ENCODE data around the gene TMIGD3.

TMIGD3 gene

GRCh38 chr1:111462370-111463028 lies 40.9 kb downstream of the TMIGD3 start:
- no peak overlapping the region for H3K4me3 ChIP-seq (ENCODE audit: insufficient read depth in 1 of 2, low read depth in 1 of 2, low read length in 2 of 2)
- H2BK5ac ChIP-seq (ENCODE audit: low read depth, low read length, poor library complexity, severe bottlenecking), result no peak overlapping the region
- no peak overlapping the region for H3K9ac ChIP-seq (ENCODE audit: low read length)
- H4K91ac ChIP-seq (ENCODE audit: low read length), result no peak overlapping the region
- H2BK15ac ChIP-seq (ENCODE audit: low read depth, poor library complexity, severe bottlenecking), result no peak overlapping the region
- no peak overlapping the region for H4K8ac ChIP-seq (ENCODE audit: low read length)
- peaks cover 8% of the 10 kb centered on the region for H3K79me1 ChIP-seq (replicated peaks; ENCODE audit: low read length, poor library complexity, severe bottlenecking)
- H3K4me2 ChIP-seq (ENCODE audit: low read length, poor library complexity, severe bottlenecking), result no peak overlapping the region
- no peak for DNase-seq
- 75% methylated on average over 1 of the region's 4 CpGs for WGBS
- H3K27me3 ChIP-seq (ENCODE audit: control insufficient read depth in 1 of 2, insufficient read depth in 1 of 2, low read length in 2 of 2), result no peaks in the 10 kb centered on the region
- peaks cover 6 to 63% of the 10 kb centered on the region in 2 experiments for H3K36me3 ChIP-seq (ENCODE audit: control insufficient read depth in 1 of 2, insufficient read depth in 2 of 2, low read depth in 1 of 2, low read length in 2 of 2)
- H3K23ac ChIP-seq (ENCODE audit: low read length in 2 of 2), result no peak overlapping the region
- no peak overlapping the region for H2AFZ ChIP-seq (ENCODE audit: low read depth, low read length)
- no peak overlapping the region for H2BK120ac ChIP-seq (ENCODE audit: low read depth, low read length)
- H3K27ac ChIP-seq (ENCODE audit: low read length, poor library complexity, severe bottlenecking), result peak overlapping the region; percentile 72
- no peak overlapping the region for H3K18ac ChIP-seq (ENCODE audit: low read depth in 1 of 2, low read length in 2 of 2)
- no peak overlapping the region for H2AK5ac ChIP-seq (ENCODE audit: low read length, severe bottlenecking)
- no peak overlapping the region for H3K14ac ChIP-seq (ENCODE audit: low read length in 2 of 2)
- H3K4me1 ChIP-seq (ENCODE audit: control insufficient read depth, insufficient read depth, low read depth, low read length), result no peaks in the 10 kb centered on the region
- no peak overlapping the region for H2BK12ac ChIP-seq (ENCODE audit: low read length in 2 of 2)
- H3K9me3 ChIP-seq (ENCODE audit: control insufficient read depth, low read length), result no peaks in the 10 kb centered on the region
- no peak overlapping the region for H3K4ac ChIP-seq (ENCODE audit: low read depth in 1 of 2, low read length in 2 of 2)

GRCh38 chr1:111461765-111462164 lies 41.7 kb downstream of the TMIGD3 start:
- H3K9ac ChIP-seq (ENCODE audit: low read length), result no peak overlapping the region
- no peak overlapping the region for H3K18ac ChIP-seq (ENCODE audit: low read depth in 1 of 2, low read length in 2 of 2)
- no peak overlapping the region for H3K4me3 ChIP-seq (ENCODE audit: insufficient read depth in 1 of 2, low read depth in 1 of 2, low read length in 2 of 2)
- H2BK120ac ChIP-seq (ENCODE audit: low read depth, low read length), result no peak overlapping the region
- no peak overlapping the region for H2BK5ac ChIP-seq (ENCODE audit: low read depth, low read length, poor library complexity, severe bottlenecking)
- no peaks in the 10 kb centered on the region for H3K9me3 ChIP-seq (ENCODE audit: control insufficient read depth, low read length)
- H2BK12ac ChIP-seq (ENCODE audit: low read length in 2 of 2), result no peak overlapping the region
- no peak overlapping the region for H3K4me2 ChIP-seq (ENCODE audit: low read length, poor library complexity, severe bottlenecking)
- no peak overlapping the region for H2AK5ac ChIP-seq (ENCODE audit: low read length, severe bottlenecking)
- no peak overlapping the region for H4K8ac ChIP-seq (ENCODE audit: low read length)
- DNase-seq, result no peak
- no peak overlapping the region for H3K4ac ChIP-seq (ENCODE audit: low read depth in 1 of 2, low read length in 2 of 2)
- no peak overlapping the region for H3K23ac ChIP-seq (ENCODE audit: low read length in 2 of 2)
- H3K36me3 ChIP-seq (ENCODE audit: control insufficient read depth in 1 of 2, insufficient read depth in 2 of 2, low read depth in 1 of 2, low read length in 2 of 2), result peaks cover 9 to 71% of the 10 kb centered on the region in 2 experiments
- peaks cover 10% of the 10 kb centered on the region for H3K79me1 ChIP-seq (replicated peaks; ENCODE audit: low read length, poor library complexity, severe bottlenecking)
- no peaks in the 10 kb centered on the region for H3K4me1 ChIP-seq (ENCODE audit: control insufficient read depth, insufficient read depth, low read depth, low read length)
- peak overlapping the region; percentile 26 for H3K27ac ChIP-seq (ENCODE audit: low read length, poor library complexity, severe bottlenecking)
- no peak overlapping the region for H4K91ac ChIP-seq (ENCODE audit: low read length)
- H2AFZ ChIP-seq (ENCODE audit: low read depth, low read length), result no peak overlapping the region
- no peak overlapping the region for H3K14ac ChIP-seq (ENCODE audit: low read length in 2 of 2)
- H3K27me3 ChIP-seq (ENCODE audit: control insufficient read depth in 1 of 2, insufficient read depth in 1 of 2, low read length in 2 of 2), result no peaks in the 10 kb centered on the region
- no peak overlapping the region for H2BK15ac ChIP-seq (ENCODE audit: low read depth, poor library complexity, severe bottlenecking)
- WGBS, result 100% methylated on average over 2 of the region's 6 CpGs

GRCh38 chr1:111455642-111456031 lies 47.8 kb downstream of the TMIGD3 start:
- no peak for DNase-seq
- Histone ChIP-seq H3K4me3 (ENCODE audit: insufficient read depth in 1 of 2, low read depth in 1 of 2, low read length in 2 of 2) (no peak overlapping the region), H3K27me3 (ENCODE audit: control insufficient read depth in 1 of 2, insufficient read depth in 1 of 2, low read length in 2 of 2) (no peaks in the 10 kb centered on the region), H3K36me3 (ENCODE audit: control insufficient read depth in 1 of 2, insufficient read depth in 2 of 2, low read depth in 1 of 2, low read length in 2 of 2) (peaks cover 9 to 93% of the 10 kb centered on the region in 2 experiments), H3K79me1 (replicated peaks; ENCODE audit: low read length, poor library complexity, severe bottlenecking) (peaks cover 24% of the 10 kb centered on the region), H3K9ac (ENCODE audit: low read length) (no peak overlapping the region), H2BK120ac (ENCODE audit: low read depth, low read length) (no peak overlapping the region), H4K91ac (ENCODE audit: low read length) (no peak overlapping the region), H3K9me3 (ENCODE audit: control insufficient read depth, low read length) (no peaks in the 10 kb centered on the region), H3K4me1 (ENCODE audit: control insufficient read depth, insufficient read depth, low read depth, low read length) (peaks cover 3% of the 10 kb centered on the region), H3K18ac (ENCODE audit: low read depth in 1 of 2, low read length in 2 of 2) (no peak overlapping the region), H2BK12ac (ENCODE audit: low read length in 2 of 2) (no peak overlapping the region), H2BK5ac (ENCODE audit: low read depth, low read length, poor library complexity, severe bottlenecking) (no peak overlapping the region), H3K14ac (ENCODE audit: low read length in 2 of 2) (no peak overlapping the region), H3K23ac (ENCODE audit: low read length in 2 of 2) (no peak overlapping the region), H3K4me2 (ENCODE audit: low read length, poor library complexity, severe bottlenecking) (no peak overlapping the region), H2BK15ac (ENCODE audit: low read depth, poor library complexity, severe bottlenecking) (no peak overlapping the region), H3K4ac (ENCODE audit: low read depth in 1 of 2, low read length in 2 of 2) (no peak overlapping the region), H4K8ac (ENCODE audit: low read length) (no peak overlapping the region), H3K27ac (ENCODE audit: low read length, poor library complexity, severe bottlenecking) (no peak overlapping the region), H2AK5ac (ENCODE audit: low read length, severe bottlenecking) (no peak overlapping the region), H2AFZ (ENCODE audit: low read depth, low read length) (no peak overlapping the region)
- WGBS, result no CpG with 5 or more reads among the region's 3 CpGs

GRCh38 chr1:111454859-111455641 lies 48.4 kb downstream of the TMIGD3 start:
- no peak overlapping the region for H4K91ac ChIP-seq (ENCODE audit: low read length)
- no peak overlapping the region for H3K4me3 ChIP-seq (ENCODE audit: insufficient read depth in 1 of 2, low read depth in 1 of 2, low read length in 2 of 2)
- H3K4me2 ChIP-seq (ENCODE audit: low read length, poor library complexity, severe bottlenecking), result no peak overlapping the region
- H3K18ac ChIP-seq (ENCODE audit: low read depth in 1 of 2, low read length in 2 of 2), result no peak overlapping the region
- no peak overlapping the region for H3K4ac ChIP-seq (ENCODE audit: low read depth in 1 of 2, low read length in 2 of 2)
- H3K23ac ChIP-seq (ENCODE audit: low read length in 2 of 2), result no peak overlapping the region
- H3K4me1 ChIP-seq (ENCODE audit: control insufficient read depth, insufficient read depth, low read depth, low read length), result peaks cover 3% of the 10 kb centered on the region
- no peak overlapping the region for H2AK5ac ChIP-seq (ENCODE audit: low read length, severe bottlenecking)
- no peak overlapping the region for H2BK12ac ChIP-seq (ENCODE audit: low read length in 2 of 2)
- H4K8ac ChIP-seq (ENCODE audit: low read length), result no peak overlapping the region
- peaks cover 24% of the 10 kb centered on the region for H3K79me1 ChIP-seq (replicated peaks; ENCODE audit: low read length, poor library complexity, severe bottlenecking)
- no peak overlapping the region for H3K27ac ChIP-seq (ENCODE audit: low read length, poor library complexity, severe bottlenecking)
- no peak overlapping the region for H3K14ac ChIP-seq (ENCODE audit: low read length in 2 of 2)
- H3K9me3 ChIP-seq (ENCODE audit: control insufficient read depth, low read length), result no peaks in the 10 kb centered on the region
- peaks cover 9 to 89% of the 10 kb centered on the region in 2 experiments for H3K36me3 ChIP-seq (ENCODE audit: control insufficient read depth in 1 of 2, insufficient read depth in 2 of 2, low read depth in 1 of 2, low read length in 2 of 2)
- no peak overlapping the region for H2BK120ac ChIP-seq (ENCODE audit: low read depth, low read length)
- WGBS, result 100% methylated on average over 2 of the region's 5 CpGs
- H2BK15ac ChIP-seq (ENCODE audit: low read depth, poor library complexity, severe bottlenecking), result no peak overlapping the region
- H3K27me3 ChIP-seq (ENCODE audit: control insufficient read depth in 1 of 2, insufficient read depth in 1 of 2, low read length in 2 of 2), result no peaks in the 10 kb centered on the region
- DNase-seq, result no peak
- H2AFZ ChIP-seq (ENCODE audit: low read depth, low read length), result no peak overlapping the region
- peak overlapping the region; percentile 2 for H3K9ac ChIP-seq (ENCODE audit: low read length)
- no peak overlapping the region for H2BK5ac ChIP-seq (ENCODE audit: low read depth, low read length, poor library complexity, severe bottlenecking)

All from mesenchymal stem cell (in vitro differentiated cells and primary cell).